H1 (cell line): Measurements from ENCODE around the gene NUB1. TPM values are rescaled to one million over a fixed set of nuclear protein-coding genes. Genes with fewer than 3 reads are reported as not detected.

Experiments used
- CTCF ChIA-PET: fragments of 300-600 bp; sonication (Branson Sonifier 250); formaldehyde crosslinking; loops from one replicate; lab custom pipeline; 2021; ENCODE audit not compliant: partially characterized antibody; lab: Charles Lee
- POLR2A ChIA-PET: fragments of 300-600 bp; sonication (Branson Sonifier 250); formaldehyde crosslinking; loops from one replicate; lab custom pipeline; 2021; ENCODE audit warnings: inconsistent platforms; ENCODE audit not compliant: partially characterized antibody; lab: Charles Lee
- DNase-seq, 2 experiments: peaks; one replicate each; pipeline versions ENCODE4 v3.0.0 to v3.0.0-alpha.2; 2010 to 2022; ENCODE audit warnings: low spot score in 2 of 2, low read depth in 1 of 2, mixed read lengths in 1 of 2
- FAIRE-seq: peaks from 2 replicates; lab custom pipeline; 2011; peaks lifted over from hg19 to GRCh38; lab: Jason Lieb, UNC
- H2AFZ ChIP-seq: 2 replicates; pipeline ENCODE4 v1.8.1; 2012; ENCODE audit warnings: low read length, inconsistent platforms
- H2AK5ac ChIP-seq: 2 replicates; pipeline ENCODE4 v1.6.1; 2013; ENCODE audit warnings: low read depth, low read length
- H2BK120ac ChIP-seq: replicated peaks from 2 replicates; pipeline ENCODE3; 2013; ENCODE audit warnings: low read depth, low read length, inconsistent platforms
- H2BK12ac ChIP-seq: 2 replicates; pipeline ENCODE4 v1.6.1; 2013; ENCODE audit warnings: low read depth, low read length
- H2BK15ac ChIP-seq: 2 replicates; pipeline ENCODE4 v1.6.1; 2013; ENCODE audit warnings: low read length
- H2BK20ac ChIP-seq: 2 replicates; pipeline ENCODE4 v1.6.1; 2013; ENCODE audit warnings: low read length
- H2BK5ac ChIP-seq: 2 replicates; pipeline ENCODE4 v1.6.1; 2013; ENCODE audit warnings: low read depth, low read length
- H3K14ac ChIP-seq: 2 replicates; pipeline ENCODE4 v1.6.1; 2013; ENCODE audit warnings: inconsistent platforms; ENCODE audit not compliant: insufficient read length
- H3K18ac ChIP-seq: 2 replicates; pipeline ENCODE4 v1.6.1; 2013; ENCODE audit warnings: low read length; ENCODE audit errors: extremely low read depth
- H3K23ac ChIP-seq: 2 replicates; pipeline ENCODE4 v1.6.1; 2013; ENCODE audit warnings: inconsistent platforms; ENCODE audit not compliant: insufficient read length
- H3K23me2 ChIP-seq: 2 replicates; pipeline ENCODE4 v1.6.1; 2013; ENCODE audit warnings: low read depth, low read length
- H3K27ac ChIP-seq: 2 replicates; pipeline ENCODE4 v1.6.1; 2011; ENCODE audit warnings: low read depth, low read length, inconsistent platforms
- H3K27me3 ChIP-seq, 4 experiments: replicated peaks in 1 of 4; 1 replicate in 1 of 4; 2 replicates in 3 of 4; pipeline versions ENCODE4 v1.6.1 to v1.8.1; 2011 to 2013; ENCODE audit warnings: low read length in 3 of 4, mild to moderate bottlenecking in 3 of 4, inconsistent platforms in 2 of 4, mixed read lengths in 2 of 4, moderate library complexity in 1 of 4; ENCODE audit not compliant: control insufficient read depth in 3 of 4, insufficient read depth in 3 of 4; ENCODE audit errors: extremely low read depth in 1 of 4
- H3K36me3 ChIP-seq, 4 experiments: 2 replicates each; pipeline versions ENCODE4 v1.6.1 to v1.8.1; 2011 to 2013; ENCODE audit warnings: mild to moderate bottlenecking in 4 of 4, low read length in 3 of 4, moderate library complexity in 2 of 4, control low read depth in 1 of 4, inconsistent platforms in 1 of 4; ENCODE audit not compliant: insufficient read depth in 4 of 4, control insufficient read depth in 2 of 4
- H3K4ac ChIP-seq: replicated peaks from 2 replicates; pipeline ENCODE3; 2013; ENCODE audit warnings: low read length, low read depth, mixed read lengths, inconsistent platforms; ENCODE audit not compliant: insufficient read length
- H3K4me1 ChIP-seq, 4 experiments: replicated peaks in 1 of 4; 1 replicate in 1 of 4; 2 replicates in 3 of 4; pipeline versions ENCODE4 v1.6.1 to v1.8.1; 2011 to 2013; ENCODE audit warnings: low read length in 3 of 4, inconsistent platforms in 2 of 4, mixed read lengths in 1 of 4; ENCODE audit not compliant: insufficient read depth in 4 of 4, control insufficient read depth in 3 of 4
- H3K4me2 ChIP-seq, 2 experiments: 2 replicates each; pipeline versions ENCODE4 v1.6.1 to v1.8.1; 2011 to 2013; ENCODE audit warnings: low read depth in 2 of 2, low read length in 2 of 2, control low read depth in 1 of 2, inconsistent platforms in 1 of 2, mild to moderate bottlenecking in 1 of 2; ENCODE audit not compliant: insufficient read depth in 1 of 2
- H3K4me3 ChIP-seq, 4 experiments: fragments of 200-600, 300-600 bp in 1 of 4; sonication (generic), shearing (Covaris generic), sonication (Bioruptor Twin) in 1 of 4; 2 replicates each; pipeline versions ENCODE4 v1.5.1 to v1.8.1; 2011 to 2016; ENCODE audit warnings: low read length in 4 of 4, low read depth in 3 of 4, control low read depth in 2 of 4, inconsistent platforms in 2 of 4, mild to moderate bottlenecking in 2 of 4, mixed read lengths in 1 of 4, moderate library complexity in 1 of 4; ENCODE audit not compliant: insufficient read depth in 2 of 4; ENCODE audit errors: extremely low read depth in 1 of 4
- H3K56ac ChIP-seq: replicated peaks from 2 replicates; pipeline ENCODE3; 2013; ENCODE audit warnings: low read depth, mild to moderate bottlenecking, mixed read lengths, low read length, inconsistent platforms; ENCODE audit not compliant: insufficient read length
- H3K79me1 ChIP-seq: 2 replicates; pipeline ENCODE4 v1.6.1; 2013; ENCODE audit warnings: low read depth, low read length, control low read depth
- H3K79me2 ChIP-seq, 2 experiments: 2 replicates each; pipeline versions ENCODE4 v1.6.1 to v1.8.1; 2012 to 2013; ENCODE audit warnings: low read length in 2 of 2, mild to moderate bottlenecking in 2 of 2, inconsistent platforms in 1 of 2; ENCODE audit not compliant: insufficient read depth in 2 of 2, control insufficient read depth in 1 of 2
- H3K9ac ChIP-seq, 4 experiments: replicated peaks in 1 of 4; 1 replicate in 1 of 4; 2 replicates in 3 of 4; pipeline versions ENCODE4 v1.6.1 to v1.8.1; 2011 to 2013; ENCODE audit warnings: low read depth in 3 of 4, low read length in 3 of 4, control low read depth in 2 of 4, mild to moderate bottlenecking in 2 of 4, moderate library complexity in 2 of 4, inconsistent platforms in 1 of 4; ENCODE audit errors: extremely low read depth in 1 of 4
- H3K9me3 ChIP-seq, 2 experiments: 2 replicates each; pipeline versions ENCODE4 v1.6.1 to v1.8.1; 2012 to 2013; ENCODE audit warnings: mild to moderate bottlenecking in 2 of 2, moderate library complexity in 2 of 2, control low read depth in 1 of 2, inconsistent platforms in 1 of 2, low read depth in 1 of 2, low read length in 1 of 2, mixed read lengths in 1 of 2; ENCODE audit not compliant: insufficient read depth in 2 of 2
- H4K20me1 ChIP-seq, 2 experiments: replicated peaks in 1 of 2; 2 replicates each; pipeline versions ENCODE3 to v1.8.1; 2011 to 2013; ENCODE audit warnings: inconsistent platforms in 2 of 2, low read length in 2 of 2, mild to moderate bottlenecking in 1 of 2; ENCODE audit not compliant: insufficient read depth in 2 of 2, control insufficient read depth in 1 of 2
- H4K5ac ChIP-seq: 2 replicates; pipeline ENCODE4 v1.6.1; 2013; ENCODE audit warnings: low read length, low read depth, mixed read lengths, inconsistent platforms; ENCODE audit not compliant: insufficient read length
- H4K8ac ChIP-seq: 2 replicates; pipeline ENCODE4 v1.8.0; 2013; ENCODE audit warnings: mild to moderate bottlenecking, moderate library complexity, low read length, inconsistent platforms; ENCODE audit not compliant: insufficient read depth; ENCODE audit errors: extremely low read depth
- H4K91ac ChIP-seq: replicated peaks from 2 replicates; pipeline ENCODE3; 2013; ENCODE audit warnings: low read length, mixed read lengths, inconsistent platforms; ENCODE audit not compliant: insufficient read length
- NRF1 ChIP-seq: IDR thresholded peaks from 2 replicates; pipeline ENCODE4 v1.6.1; 2011; ENCODE audit warnings: mild to moderate bottlenecking, low read depth, low read length, improper control_type of control experiment
- POU5F1 ChIP-seq: IDR thresholded peaks from 2 replicates; pipeline ENCODE4 v1.6.1; 2011; ENCODE audit warnings: low read depth, mild to moderate bottlenecking, low read length, moderate library complexity
- RFX5 ChIP-seq: IDR thresholded peaks from 2 replicates; pipeline ENCODE4 v1.6.1; 2011; ENCODE audit warnings: low read depth, low read length, improper control_type of control experiment, borderline replicate concordance
- USF2 ChIP-seq: IDR thresholded peaks from 2 replicates; pipeline ENCODE4 v1.6.1; 2011; ENCODE audit warnings: low read length, improper control_type of control experiment
- WGBS, 2 experiments: shearing (Covaris generic) in 1 of 2; methylation state at CpG; one replicate each; pipeline versions ENCODE4 v1.1.6 to v1.1.7; 2013 to 2015; ENCODE audit warnings: low lambda C conversion rate in 2 of 2, mixed read lengths in 2 of 2, inconsistent platforms in 1 of 2, low coverage in 1 of 2, missing lambda C conversion rate in 1 of 2; ENCODE audit not compliant: insufficient replicate concordance in 2 of 2, insufficient coverage in 1 of 2, insufficient read length in 1 of 2; ENCODE audit errors: extremely low coverage in 1 of 2, missing lambda C conversion rate in 1 of 2; 5-methylcytosine and 5-hydroxymethylcytosine counted together
- polyA plus RNA-seq, 7 experiments: library from polyadenylated mRNA; depleted of rRNA in 3 of 7; stranded (reverse) in 5 of 7; unstranded in 2 of 7; fragments of >200 nt in 5 of 7; fragments of 200-250 nt in 2 of 7; gene quantifications; 1 replicate in 5 of 7; 2 replicates in 1 of 7; 4 replicates in 1 of 7; pipeline versions ENCODE4 v1.2.1 to v1.2.3, GENCODE V29; 2011 to 2013; ENCODE audit warnings: missing spikeins in 2 of 7, mixed read lengths in 2 of 7
- total RNA-seq: library from RNA; stranded (reverse); fragmentation: NEBNext Ultra II Directional; extraction: Animal tissue kit (Norgen Biotek cat#: 25700); gene quantifications from 2 replicates; pipeline ENCODE4 v1.2.1, GENCODE V29; 2021

The NUB1 gene
- total and polyA plus RNA-seq, 2 of the 8 experiments (the other 6 are each of a cell fraction or from before 2014, with no cell fraction given) = 22.1 to 43.5 TPM

DNA sequence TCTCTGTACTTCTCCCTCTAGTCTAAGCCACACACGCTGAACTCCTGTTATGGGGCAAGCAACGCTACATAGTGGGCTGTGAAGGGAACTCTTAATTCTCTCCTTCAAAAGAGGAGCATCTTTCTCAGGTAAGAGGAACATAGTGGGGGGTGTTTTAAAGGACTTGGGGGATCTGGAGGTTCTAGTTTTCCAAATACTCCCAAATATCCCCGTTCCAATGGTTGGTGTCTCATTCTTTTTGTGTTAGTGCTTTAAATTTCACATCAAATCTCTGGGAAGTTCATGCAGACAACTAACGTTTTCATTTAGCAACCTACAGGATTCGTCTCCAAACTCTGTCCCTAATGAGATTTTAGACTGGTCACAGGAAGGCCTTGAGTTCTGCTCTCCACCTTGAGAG, 80.6 kb downstream of the NUB1 start:
- no peak overlapping the region for H2AFZ ChIP-seq
- TF ChIP-seq NRF1 (no peak), POU5F1 (no peak), RFX5 (no peak), USF2 (no peak)
- FAIRE-seq (no peak), DNase-seq (no peak)
- peaks cover 0 to under 1% (median under 1%) of the 10 kb centered on the region in 4 experiments; a peak in 2 of 7 replicates for H3K27me3 ChIP-seq
- peaks cover 5 to 7% of the 10 kb centered on the region in 2 experiments; a peak in 2 of 4 replicates for H3K9me3 ChIP-seq
- no peak overlapping the region for H4K5ac ChIP-seq
- no peak overlapping the region for H3K18ac ChIP-seq
- no peak overlapping the region for H2BK5ac ChIP-seq
- no peak overlapping the region for H3K4me2 ChIP-seq
- H3K4me1 ChIP-seq = no peaks in the 10 kb centered on the region
- 88% methylated on average over 5 of the region's 5 CpGs; no CpG with 5 or more reads in 1 of the 2 experiments for WGBS, 2 experiments
- H3K4ac ChIP-seq = no peak overlapping the region
- no peaks in the 10 kb centered on the region for H3K79me2 ChIP-seq
- H2AK5ac ChIP-seq = no peak overlapping the region
- no peak overlapping the region for H3K14ac ChIP-seq
- H4K20me1 ChIP-seq = no peaks in the 10 kb centered on the region
- no peak overlapping the region for H3K9ac ChIP-seq
- H3K23ac ChIP-seq = no peak overlapping the region
- H3K27ac ChIP-seq = no peak overlapping the region
- no peak overlapping the region for H2BK15ac ChIP-seq
- H3K4me3 ChIP-seq = no peak overlapping the region
- no peak overlapping the region for H4K8ac ChIP-seq
- H4K91ac ChIP-seq = no peak overlapping the region
- no peak overlapping the region for H3K56ac ChIP-seq
- no peaks in the 10 kb centered on the region for H3K79me1 ChIP-seq
- H2BK12ac ChIP-seq = no peak overlapping the region
- ChIA-PET CTCF (interaction anchor here (0.8 to 2.2 kb wide), 2 partner anchors 17 to 26 kb away, joined by 3 to 9 read pairs; no protein-coding TSS in a partner anchor), POLR2A (no interaction called here)
- H2BK20ac ChIP-seq = no peak overlapping the region
- H3K23me2 ChIP-seq = no peaks in the 10 kb centered on the region
- H2BK120ac ChIP-seq = no peak overlapping the region
- no peaks in the 10 kb centered on the region for H3K36me3 ChIP-seq
